IMR-90 (cell line): ENCODE measurements around the gene SEMA4D. TPM values are rescaled to one million over a fixed set of nuclear protein-coding genes. Genes with fewer than 3 reads are reported as not detected.

Experiments used
- ATAC-seq: fragments of 200-7000 bp; cut with Tn5 transposase; 2 replicates; pipeline ENCODE4 v1.9.1; 2020; ENCODE audit warnings: low read depth, mild to moderate bottlenecking, moderate library complexity
- BruUV-seq: library from RNA; stranded (reverse); fragments of 400-500 nt; replicated peaks from 2 replicates; lab custom pipeline; 2021; lab: Mats Ljungman, UMichigan
- CTCF ChIA-PET: fragments of 300-600 bp; formaldehyde crosslinking; extraction: SDS; loops from one replicate; lab custom pipeline; 2021; ENCODE audit warnings: antibody characterized with exemption; lab: Yijun Ruan, JAX
- POLR2A ChIA-PET: fragments of 300-600 bp; sonication (Branson Sonifier 250); formaldehyde crosslinking; loops from one replicate; lab custom pipeline; 2022; ENCODE audit warnings: antibody characterized with exemption; ENCODE audit not compliant: unreplicated experiment; lab: Charles Lee
- DNase-seq: peaks from one replicate; pipeline ENCODE4 v3.0.0; 2013
- H2AFZ ChIP-seq: replicated peaks from 2 replicates; pipeline ENCODE3; 2013; ENCODE audit warnings: low read length, mild to moderate bottlenecking; ENCODE audit not compliant: poor library complexity
- H2AK5ac ChIP-seq: 2 replicates; pipeline ENCODE4 v1.6.1; 2013; ENCODE audit warnings: low read depth, low read length, inconsistent platforms
- H2AK9ac ChIP-seq: replicated peaks from 2 replicates; pipeline ENCODE3; 2013; ENCODE audit warnings: mild to moderate bottlenecking, low read depth, low read length, moderate library complexity; ENCODE audit not compliant: poor library complexity
- H2BK120ac ChIP-seq: 2 replicates; pipeline ENCODE4 v1.6.1; 2013; ENCODE audit warnings: low read depth, low read length, inconsistent platforms
- H2BK15ac ChIP-seq: 3 replicates; pipeline ENCODE4 v1.6.1; 2013; ENCODE audit warnings: low read depth, low read length, inconsistent platforms
- H2BK20ac ChIP-seq: 2 replicates; pipeline ENCODE4 v1.6.1; 2013; ENCODE audit warnings: low read depth, mild to moderate bottlenecking, inconsistent platforms, low read length, moderate library complexity
- H2BK5ac ChIP-seq: 2 replicates; pipeline ENCODE4 v1.6.1; 2013; ENCODE audit warnings: mild to moderate bottlenecking, low read depth, low read length, inconsistent platforms; ENCODE audit not compliant: poor library complexity, severe bottlenecking
- H3K14ac ChIP-seq: replicated peaks from 2 replicates; pipeline ENCODE4 v1.6.1; 2013; ENCODE audit warnings: low read depth, low read length, inconsistent platforms
- H3K18ac ChIP-seq: 2 replicates; pipeline ENCODE4 v1.6.1; 2013; ENCODE audit warnings: low read depth, low read length, control low read depth
- H3K23ac ChIP-seq: 2 replicates; pipeline ENCODE4 v1.6.1; 2013; ENCODE audit warnings: low read depth, low read length, inconsistent platforms
- H3K27ac ChIP-seq: 2 replicates; pipeline ENCODE4 v1.5.1; 2013; ENCODE audit warnings: mild to moderate bottlenecking, control low read depth, low read length; ENCODE audit not compliant: insufficient read depth
- H3K27me3 ChIP-seq: 2 replicates; pipeline ENCODE4 v1.6.1; 2013; ENCODE audit warnings: low read length; ENCODE audit not compliant: control insufficient read depth, insufficient read depth
- H3K36me3 ChIP-seq: 2 replicates; pipeline ENCODE4 v1.6.1; 2013; ENCODE audit warnings: low read length, mixed read lengths; ENCODE audit not compliant: control insufficient read depth, insufficient read depth
- H3K4ac ChIP-seq: 2 replicates; pipeline ENCODE4 v1.6.1; 2013; ENCODE audit warnings: low read depth, low read length, inconsistent platforms
- H3K4me1 ChIP-seq: 2 replicates; pipeline ENCODE4 v1.6.1; 2013; ENCODE audit warnings: low read length, mixed read lengths; ENCODE audit not compliant: control insufficient read depth, insufficient read depth
- H3K4me2 ChIP-seq: 2 replicates; pipeline ENCODE4 v1.6.1; 2013; ENCODE audit warnings: low read depth, mild to moderate bottlenecking, control low read depth, low read length, moderate library complexity
- H3K4me3 ChIP-seq: 2 replicates; pipeline ENCODE4 v1.5.1; 2013; ENCODE audit warnings: low read depth, mild to moderate bottlenecking, control low read depth, low read length, moderate library complexity; ENCODE audit not compliant: insufficient read depth
- H3K56ac ChIP-seq: 2 replicates; pipeline ENCODE4 v1.6.1; 2013; ENCODE audit warnings: low read length, inconsistent platforms; ENCODE audit not compliant: insufficient read depth; ENCODE audit errors: extremely low read depth
- H3K79me1 ChIP-seq, 2 experiments: 2 replicates each; pipeline ENCODE4 v1.6.1; 2013; ENCODE audit warnings: low read length in 2 of 2, inconsistent platforms in 1 of 2, low read depth in 1 of 2
- H3K9ac ChIP-seq: 2 replicates; pipeline ENCODE4 v1.6.1; 2013; ENCODE audit warnings: low read depth, low read length, control low read depth
- H3K9me1 ChIP-seq: 2 replicates; pipeline ENCODE4 v1.6.1; 2013; ENCODE audit warnings: low read length, inconsistent platforms; ENCODE audit not compliant: insufficient read depth
- H3K9me3 ChIP-seq: 2 replicates; pipeline ENCODE4 v1.6.1; 2013; ENCODE audit warnings: low read length; ENCODE audit not compliant: control insufficient read depth, insufficient read depth
- H4K20me1 ChIP-seq: 2 replicates; pipeline ENCODE4 v1.6.1; 2013; ENCODE audit warnings: low read length, inconsistent platforms; ENCODE audit not compliant: insufficient read depth
- H4K5ac ChIP-seq: 2 replicates; pipeline ENCODE4 v1.6.1; 2013; ENCODE audit warnings: mild to moderate bottlenecking, low read depth, low read length, control low read depth
- H4K8ac ChIP-seq, 2 experiments: 2 replicates each; pipeline ENCODE4 v1.6.1; 2013; ENCODE audit warnings: low read depth in 2 of 2, low read length in 2 of 2, control low read depth in 1 of 2, inconsistent platforms in 1 of 2
- H4K91ac ChIP-seq: 2 replicates; pipeline ENCODE4 v1.6.1; 2013; ENCODE audit warnings: low read depth, low read length, inconsistent platforms; ENCODE audit not compliant: insufficient read depth
- BHLHE40 ChIP-seq: fragments of 150-350 bp; IDR thresholded peaks from 2 replicates; pipeline ENCODE4 v1.6.1; 2016; ENCODE audit warnings: mild to moderate bottlenecking, low read depth, low read length
- CHD1 ChIP-seq: IDR thresholded peaks from 2 replicates; pipeline ENCODE4 v1.6.1; 2012; ENCODE audit warnings: low read depth, low read length, improper control_type of control experiment
- FOS ChIP-seq: fragments of 150-350 bp; IDR thresholded peaks from 2 replicates; pipeline ENCODE4 v1.6.1; 2016; ENCODE audit warnings: low read depth, low read length
- MAFK ChIP-seq: IDR thresholded peaks from 2 replicates; pipeline ENCODE4 v1.6.1; 2012; ENCODE audit warnings: low read depth, low read length, improper control_type of control experiment
- MAZ ChIP-seq: IDR thresholded peaks from 2 replicates; pipeline ENCODE4 v1.6.1; 2012; ENCODE audit warnings: low read depth, mild to moderate bottlenecking, low read length, improper control_type of control experiment, moderate library complexity, borderline replicate concordance
- MXI1 ChIP-seq: IDR thresholded peaks from 2 replicates; pipeline ENCODE4 v1.6.1; 2012; ENCODE audit warnings: low read depth, mild to moderate bottlenecking, low read length, moderate library complexity, borderline replicate concordance
- NFE2L2 ChIP-seq: fragments of 150-350 bp; IDR thresholded peaks from 2 replicates; pipeline ENCODE4 v1.6.1; 2016; ENCODE audit warnings: low read depth, mild to moderate bottlenecking, low read length
- POLR2A ChIP-seq: IDR thresholded peaks from 2 replicates; pipeline ENCODE4 v1.6.1; 2012; ENCODE audit warnings: mild to moderate bottlenecking, low read depth, low read length
- RAD21 ChIP-seq: IDR thresholded peaks from 2 replicates; pipeline ENCODE4 v1.6.1; 2012; ENCODE audit warnings: low read length, improper control_type of control experiment
- RCOR1 ChIP-seq: IDR thresholded peaks from 2 replicates; pipeline ENCODE4 v1.6.1; 2012; ENCODE audit warnings: mild to moderate bottlenecking, low read length, improper control_type of control experiment; ENCODE audit not compliant: insufficient replicate concordance
- RFX5 ChIP-seq: IDR thresholded peaks from 2 replicates; pipeline ENCODE4 v1.8.0; 2012; ENCODE audit warnings: low read depth, mild to moderate bottlenecking, low read length, moderate library complexity
- SMC3 ChIP-seq: fragments of 150-350 bp; IDR thresholded peaks from 2 replicates; pipeline ENCODE4 v1.6.1; 2016; ENCODE audit warnings: low read depth, mild to moderate bottlenecking, antibody characterized with exemption, low read length, moderate library complexity
- WGBS, 2 experiments: methylation state at CpG; one replicate each; pipeline versions ENCODE4 v1.1.5 to v1.1.7; 2013; ENCODE audit warnings: missing lambda C conversion rate in 2 of 2; ENCODE audit not compliant: insufficient read length in 1 of 2; ENCODE audit errors: extremely low coverage in 2 of 2; 5-methylcytosine and 5-hydroxymethylcytosine counted together
- dilution Hi-C: fragments of 300-500 bp; cut with HindIII; formaldehyde crosslinking; loops from one replicate; pipeline ENCODE4 v1.14.3; 2018; ENCODE audit warnings: low sequenced_read_pairs; ENCODE audit not compliant: unreplicated experiment
- in situ Hi-C: fragments of 300-500 bp; cut with MboI; formaldehyde crosslinking; loops from 3 replicates; pipeline ENCODE4 v1.14.3; 2019; ENCODE audit warnings: low sequenced_read_pairs, inconsistent platforms, mixed read lengths
- intact Hi-C: fragments of 100-400 bp; cut with micrococcal nuclease; formaldehyde crosslinking; loops from 2 replicates; pipeline ENCODE4 v1.10.0; 2022
- polyA plus RNA-seq, 3 experiments: library from polyadenylated mRNA; depleted of rRNA; stranded (reverse); fragments of >200 nt; gene quantifications; 2 replicates each; pipeline ENCODE4 v1.2.3, GENCODE V29; 2012; ENCODE audit warnings: low replicate concordance in 1 of 3
- total RNA-seq: library from RNA; depleted of rRNA; stranded (reverse); fragments of >200 nt; gene quantifications from 2 replicates; pipeline ENCODE4 v1.2.3, GENCODE V29; 2012
- TF ChIP-seq, protein P1 (sequence below): fragments of 150-350 bp; IDR thresholded peaks from 2 replicates; pipeline ENCODE4 v1.6.1; 2016; ENCODE audit warnings: low read depth, mild to moderate bottlenecking, low read length, moderate library complexity, borderline replicate concordance
- TF ChIP-seq, protein P2 (sequence below): fragments of 150-350 bp; IDR thresholded peaks from 2 replicates; pipeline ENCODE4 v1.6.1; 2017; ENCODE audit warnings: mild to moderate bottlenecking, antibody characterized with exemption, low read length, low read depth

SEMA4D gene
- total and polyA plus RNA-seq, 2 of the 4 experiments (the other 2 are of a cell fraction), result 0.90 to 1.5 TPM

DNA sequence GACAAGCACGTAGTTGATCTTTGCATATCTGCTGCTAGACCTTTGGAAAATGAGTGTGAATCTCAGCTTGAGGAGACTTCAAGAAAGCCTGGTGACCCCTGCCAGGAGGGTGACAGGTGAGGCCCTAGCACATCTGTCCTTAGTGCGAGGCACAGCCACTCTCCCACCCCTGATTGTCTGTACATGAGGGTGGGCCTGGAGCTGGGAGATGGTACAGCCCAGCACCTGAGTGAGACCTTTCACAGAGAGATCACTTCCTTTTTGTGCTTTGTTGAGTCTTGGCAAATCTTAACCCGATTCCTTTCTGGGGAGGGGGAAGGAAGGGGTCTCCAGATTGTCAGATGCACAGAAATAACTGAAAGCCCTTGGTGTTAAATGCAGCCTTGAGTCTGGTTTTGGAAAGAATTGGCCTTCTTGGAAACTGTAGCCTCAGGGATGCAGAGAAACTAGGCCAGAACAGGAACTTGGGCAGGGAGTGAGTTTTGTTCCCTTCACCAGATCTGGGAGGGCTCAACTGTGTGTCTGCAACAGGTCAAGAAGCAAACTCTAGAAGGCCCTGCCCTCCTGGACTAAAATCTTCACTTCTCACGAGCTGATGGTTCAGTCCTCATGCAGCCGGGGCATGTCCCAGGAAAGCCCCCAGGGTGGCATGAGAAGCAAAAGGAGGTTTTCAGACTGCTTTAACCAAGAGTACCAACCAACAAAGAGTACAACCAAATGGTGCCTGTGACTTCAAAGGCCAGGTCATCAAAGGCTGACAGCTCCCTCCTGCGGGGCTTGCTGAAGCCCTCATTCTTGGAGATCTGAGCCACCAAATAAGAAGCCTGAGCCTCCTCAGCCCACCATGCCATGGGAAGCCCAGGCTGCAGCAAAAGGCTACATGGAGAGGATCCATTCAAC is 20.8 kb upstream of the SEMA4D start:
- no peak overlapping the region for H3K27ac ChIP-seq
- H2BK15ac ChIP-seq, result no peak overlapping the region
- H3K9ac ChIP-seq, result no peak overlapping the region
- dilution Hi-C loops, result no loop called here
- no peak overlapping the region for H3K56ac ChIP-seq
- H4K5ac ChIP-seq, result no peak overlapping the region
- no peaks in the 10 kb centered on the region for H3K9me3 ChIP-seq
- H3K79me1 ChIP-seq, result no peaks in the 10 kb centered on the region
- H3K4me3 ChIP-seq, result no peak overlapping the region
- CTCF ChIA-PET, result no interaction called here
- H2BK20ac ChIP-seq, result no peak overlapping the region
- POLR2A ChIA-PET, result no interaction called here
- BruUV-seq, result no TSS peak
- H3K9me1 ChIP-seq, result no peaks in the 10 kb centered on the region
- H2BK5ac ChIP-seq, result no peak overlapping the region
- no peak overlapping the region for H2BK120ac ChIP-seq
- H3K36me3 ChIP-seq, result no peaks in the 10 kb centered on the region
- no peak overlapping the region for H3K4me2 ChIP-seq
- no peak overlapping the region for H3K14ac ChIP-seq
- ATAC-seq (no peak), DNase-seq (no peak)
- in situ Hi-C loops, result no loop called here
- intact Hi-C loops, result no loop called here
- H2AK5ac ChIP-seq, result no peak overlapping the region
- no peaks in the 10 kb centered on the region; the same call in 1 of the 2 replicates for H3K4me1 ChIP-seq
- 71% methylated on average over 2 of the region's 6 CpGs; no CpG with 5 or more reads in 1 of the 2 experiments for WGBS, 2 experiments
- H4K8ac ChIP-seq, result no peak overlapping the region
- H3K4ac ChIP-seq, result no peak overlapping the region
- no peak overlapping the region for H2AK9ac ChIP-seq
- TF ChIP-seq RAD21 (no peak), BHLHE40 (no peak), FOS (no peak), MAZ (no peak), MAFK (no peak), RCOR1 (no peak), SMC3 (no peak), RFX5 (no peak), NFE2L2 (no peak), CHD1 (no peak), POLR2A (no peak), MXI1 (no peak)
- TF ChIP-seq, protein P1, sequence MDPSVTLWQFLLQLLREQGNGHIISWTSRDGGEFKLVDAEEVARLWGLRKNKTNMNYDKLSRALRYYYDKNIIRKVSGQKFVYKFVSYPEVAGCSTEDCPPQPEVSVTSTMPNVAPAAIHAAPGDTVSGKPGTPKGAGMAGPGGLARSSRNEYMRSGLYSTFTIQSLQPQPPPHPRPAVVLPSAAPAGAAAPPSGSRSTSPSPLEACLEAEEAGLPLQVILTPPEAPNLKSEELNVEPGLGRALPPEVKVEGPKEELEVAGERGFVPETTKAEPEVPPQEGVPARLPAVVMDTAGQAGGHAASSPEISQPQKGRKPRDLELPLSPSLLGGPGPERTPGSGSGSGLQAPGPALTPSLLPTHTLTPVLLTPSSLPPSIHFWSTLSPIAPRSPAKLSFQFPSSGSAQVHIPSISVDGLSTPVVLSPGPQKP, result no peak
- TF ChIP-seq, protein P2, sequence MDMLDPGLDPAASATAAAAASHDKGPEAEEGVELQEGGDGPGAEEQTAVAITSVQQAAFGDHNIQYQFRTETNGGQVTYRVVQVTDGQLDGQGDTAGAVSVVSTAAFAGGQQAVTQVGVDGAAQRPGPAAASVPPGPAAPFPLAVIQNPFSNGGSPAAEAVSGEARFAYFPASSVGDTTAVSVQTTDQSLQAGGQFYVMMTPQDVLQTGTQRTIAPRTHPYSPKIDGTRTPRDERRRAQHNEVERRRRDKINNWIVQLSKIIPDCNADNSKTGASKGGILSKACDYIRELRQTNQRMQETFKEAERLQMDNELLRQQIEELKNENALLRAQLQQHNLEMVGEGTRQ, result no peak
- H3K23ac ChIP-seq, result no peak overlapping the region
- no peaks in the 10 kb centered on the region; the same call in 1 of the 2 replicates for H3K27me3 ChIP-seq
- H4K91ac ChIP-seq, result no peak overlapping the region
- H2AFZ ChIP-seq, result no peak overlapping the region
- H4K20me1 ChIP-seq, result no peaks in the 10 kb centered on the region; the same call in 1 of the 2 replicates
- no peak overlapping the region for H3K18ac ChIP-seq
